Activated T-cell treated with anti-CD3 and anti-CD28 coated beads, Interleukin-2, amount 50 U/mL, for 72 hours (primary cell): Measurements from ENCODE around the gene LIMS2. TPM values are rescaled to one million over a fixed set of nuclear protein-coding genes. Genes with fewer than 3 reads are reported as not detected.
A peak's percentile ranks its signal among the peaks of the same experiment; 100 is the strongest.

Source experiments
- ATAC-seq, 2 donors: fragments of 150-1000 bp; cut with Tn5 transposase; replicated peaks in 1 of 2; 2 replicates each; pipeline ENCODE4 v1.10.0; 2021; ENCODE audit warnings: moderate library complexity in 2 of 2, mild to moderate bottlenecking in 1 of 2
- DNase-seq, 2 donors: peaks; one replicate each; pipeline ENCODE4 v3.0.0; 2021 to 2022; ENCODE audit warnings: mixed read lengths in 1 of 2
- H3K27ac Mint-ChIP-seq: one replicate; pipeline ENCODE4 v1.8.0; 2022; ENCODE audit warnings: mild to moderate bottlenecking, moderate library complexity, mixed read lengths
- H3K27me3 Mint-ChIP-seq: one replicate; pipeline ENCODE4 v1.8.0; 2022; ENCODE audit warnings: low read depth, mixed read lengths
- H3K36me3 Mint-ChIP-seq, 2 donors: one replicate each; pipeline ENCODE4 v1.8.0; 2022; ENCODE audit warnings: mixed read lengths in 2 of 2, mild to moderate bottlenecking in 1 of 2; ENCODE audit not compliant: insufficient read depth in 2 of 2
- H3K4me1 Mint-ChIP-seq: one replicate; pipeline ENCODE4 v1.8.0; 2022; ENCODE audit warnings: low read depth, mixed read lengths
- H3K4me3 Mint-ChIP-seq, 2 donors: one replicate each; pipeline ENCODE4 v1.8.0; 2022; ENCODE audit warnings: mild to moderate bottlenecking in 2 of 2, mixed read lengths in 2 of 2, moderate library complexity in 2 of 2
- H3K9me3 Mint-ChIP-seq, 2 donors: one replicate each; pipeline ENCODE4 v1.8.0; 2022; ENCODE audit warnings: mixed read lengths in 2 of 2
- total RNA-seq, 2 donors: library from RNA; stranded (reverse); gene quantifications; one replicate each; pipeline ENCODE4 v1.2.3, GENCODE V29; 2022

The LIMS2 gene
- total RNA-seq, 2 donors from 2014 or later: 6.4 to 10.3 TPM

GRCh38 chr2:127695491-127696472 lies 20.5 kb upstream of the LIMS2 start:
- peaks cover 9 to 11% of the 10 kb centered on the region in 2 donors for H3K9me3 Mint-ChIP-seq
- H3K27me3 Mint-ChIP-seq: no peaks in the 10 kb centered on the region
- no peak overlapping the region for H3K4me3 Mint-ChIP-seq
- ATAC-seq (peak; percentile 66 to 71), DNase-seq (peak; percentile 51 to 66)
- H3K4me1 Mint-ChIP-seq: peaks cover 9% of the 10 kb centered on the region
- no peak overlapping the region for H3K27ac Mint-ChIP-seq
- H3K36me3 Mint-ChIP-seq: peaks cover 6 to 13% of the 10 kb centered on the region in 2 donors

- H3K4me3 Mint-ChIP-seq: no peak overlapping the region
- peaks cover 6 to 13% of the 10 kb centered on the region in 2 donors for H3K36me3 Mint-ChIP-seq
- DNase-seq (no peak), ATAC-seq (no peak)
- H3K4me1 Mint-ChIP-seq: peaks cover under 1% of the 10 kb centered on the region
- H3K9me3 Mint-ChIP-seq: peaks cover 9 to 11% of the 10 kb centered on the region in 2 donors
- no peak overlapping the region for H3K27ac Mint-ChIP-seq
- no peaks in the 10 kb centered on the region for H3K27me3 Mint-ChIP-seq
Observed at GRCh38 chr2:127694986-127695385, 19.7 kb upstream of the LIMS2 start.

DNA sequence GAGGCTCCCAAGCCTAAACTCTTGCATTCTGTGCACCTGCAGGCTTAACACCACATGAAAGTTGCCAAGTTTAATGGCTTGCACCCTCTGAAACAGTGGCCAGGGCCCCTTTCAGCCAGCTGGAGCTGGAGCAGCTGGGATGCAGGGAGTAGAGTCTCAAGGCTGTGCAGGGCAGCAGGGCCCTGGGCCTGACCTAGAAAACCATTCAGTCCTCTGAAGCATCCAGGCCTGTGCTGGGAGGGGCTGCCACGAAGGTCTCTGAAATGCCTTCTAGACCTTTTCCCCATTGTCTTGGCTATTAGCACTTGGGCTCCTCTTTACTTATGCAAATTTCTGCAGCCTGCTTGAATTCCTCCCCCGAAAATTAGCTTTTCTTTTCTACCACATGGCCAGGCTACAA lies 15.4 kb upstream of the LIMS2 start:
- DNase-seq: no peak
- Mint-ChIP-seq H3K4me3 (no peak overlapping the region), H3K27me3 (peaks cover 4% of the 10 kb centered on the region), H3K9me3 (peaks cover 14 to 15% of the 10 kb centered on the region in 2 donors), H3K4me1 (no peaks in the 10 kb centered on the region), H3K27ac (no peak overlapping the region), H3K36me3 (peaks cover 10 to 16% of the 10 kb centered on the region in 2 donors)
- ATAC-seq: no peak

DNA sequence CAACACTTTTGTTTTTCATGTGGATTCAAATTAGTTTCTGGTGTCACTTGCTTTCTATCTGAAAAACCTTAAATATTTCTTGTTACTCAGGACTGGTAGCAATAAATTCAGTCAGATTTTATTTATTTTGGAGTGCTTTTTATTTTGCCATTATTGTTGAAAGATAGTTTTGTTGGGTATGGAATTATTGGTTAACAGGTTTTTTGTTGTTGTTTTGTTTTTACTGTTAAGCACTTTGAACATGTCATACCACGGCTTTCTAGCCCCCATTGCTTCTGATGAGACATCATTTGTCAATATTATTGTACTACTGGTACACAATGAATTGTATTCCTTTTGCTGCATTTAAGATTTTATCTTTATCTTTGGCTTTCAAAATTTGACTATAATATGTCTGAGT lies 13.1 kb upstream of the LIMS2 start:
- ATAC-seq (no peak), DNase-seq (no peak)
- no peaks in the 10 kb centered on the region for H3K4me1 Mint-ChIP-seq
- peaks cover 4% of the 10 kb centered on the region for H3K27me3 Mint-ChIP-seq
- H3K4me3 Mint-ChIP-seq: no peak overlapping the region
- no peak overlapping the region for H3K27ac Mint-ChIP-seq
- peaks cover 10 to 16% of the 10 kb centered on the region in 2 donors for H3K36me3 Mint-ChIP-seq
- H3K9me3 Mint-ChIP-seq: peaks cover 14 to 15% of the 10 kb centered on the region in 2 donors

DNA sequence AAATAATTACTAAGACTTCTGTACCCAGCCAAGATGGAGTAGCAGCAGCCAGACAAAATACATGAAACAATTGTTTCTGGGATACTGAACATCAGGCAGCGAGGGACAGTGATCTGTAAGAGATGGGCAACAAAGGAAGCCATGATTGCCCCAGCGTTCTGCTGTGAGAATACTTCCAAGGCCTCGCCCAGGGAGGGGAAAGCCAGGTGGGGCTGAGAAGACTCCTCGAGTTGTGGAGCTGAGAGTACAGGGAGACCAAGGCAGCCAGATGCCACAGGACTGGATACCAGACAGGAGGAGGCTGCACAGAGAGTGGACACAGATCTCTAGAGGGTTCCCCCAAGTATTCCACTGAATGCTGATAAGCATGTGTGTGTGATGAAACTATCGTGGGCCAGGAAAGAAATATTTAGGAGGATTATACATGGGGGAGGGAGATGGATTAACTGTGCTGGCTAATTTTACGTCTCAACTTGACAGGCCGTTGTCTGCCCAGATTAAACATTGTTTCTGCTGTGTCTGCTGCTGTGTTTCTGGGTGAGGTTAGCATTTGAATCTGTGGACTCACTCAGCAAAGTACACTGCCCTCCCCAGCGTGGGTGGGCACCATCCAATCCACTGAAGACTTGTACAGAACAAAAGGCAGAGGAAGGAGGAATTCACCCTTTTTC lies 10.2 kb upstream of the LIMS2 start:
- no peak for ATAC-seq
- H3K27ac Mint-ChIP-seq: no peak overlapping the region
- peaks cover 3 to 4% of the 10 kb centered on the region in 2 donors for H3K36me3 Mint-ChIP-seq
- H3K9me3 Mint-ChIP-seq: peaks cover 4 to 5% of the 10 kb centered on the region in 2 donors
- no peak overlapping the region for H3K4me3 Mint-ChIP-seq
- no peaks in the 10 kb centered on the region for H3K4me1 Mint-ChIP-seq
- DNase-seq: no peak
- peaks cover 4% of the 10 kb centered on the region for H3K27me3 Mint-ChIP-seq

DNA sequence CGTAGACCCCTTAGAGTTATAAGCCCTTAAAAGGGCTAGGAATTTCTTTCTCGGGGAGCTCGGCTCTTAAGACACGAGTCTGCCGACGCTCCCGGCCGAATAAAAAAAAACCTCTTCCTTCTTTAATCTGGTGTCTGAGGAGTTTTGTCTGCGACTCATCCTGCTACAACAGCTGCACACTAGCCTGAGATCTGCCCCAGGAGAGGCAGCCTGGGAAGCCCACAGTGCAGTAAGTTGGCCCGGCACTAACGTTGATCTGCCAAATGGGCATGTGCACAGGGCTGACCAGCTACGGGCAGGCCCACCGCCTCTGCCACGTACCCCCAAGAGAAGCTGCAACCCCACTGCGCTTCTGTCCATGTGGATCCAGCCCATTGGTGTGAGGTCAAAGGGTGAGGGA lies 8.4 kb upstream of the LIMS2 start:
- Mint-ChIP-seq H3K9me3 (peaks cover 2% of the 10 kb centered on the region in 2 donors), H3K36me3 (peaks cover 1 to 2% of the 10 kb centered on the region in 2 donors), H3K27me3 (peaks cover 5% of the 10 kb centered on the region), H3K4me1 (no peaks in the 10 kb centered on the region), H3K4me3 (no peak overlapping the region), H3K27ac (no peak overlapping the region)
- DNase-seq (no peak), ATAC-seq (no peak)

GRCh38 chr2:127683056-127683455 lies 7.7 kb upstream of the LIMS2 start:
- H3K27me3 Mint-ChIP-seq: peaks cover 12% of the 10 kb centered on the region
- no peaks in the 10 kb centered on the region for H3K36me3 Mint-ChIP-seq
- H3K27ac Mint-ChIP-seq: no peak overlapping the region
- no peaks in the 10 kb centered on the region for H3K4me1 Mint-ChIP-seq
- DNase-seq: no peak
- ATAC-seq: no peak
- no peak overlapping the region for H3K4me3 Mint-ChIP-seq
- H3K9me3 Mint-ChIP-seq: no peaks in the 10 kb centered on the region

- no peak overlapping the region for H3K27ac Mint-ChIP-seq
- ATAC-seq: no peak
- H3K9me3 Mint-ChIP-seq: no peaks in the 10 kb centered on the region
- DNase-seq: no peak
- peak overlapping the region in 1 of 2 donors; percentile 24 for H3K4me3 Mint-ChIP-seq
- peaks cover 20% of the 10 kb centered on the region for H3K27me3 Mint-ChIP-seq
- no peaks in the 10 kb centered on the region for H3K36me3 Mint-ChIP-seq
- no peaks in the 10 kb centered on the region for H3K4me1 Mint-ChIP-seq
Observed at GRCh38 chr2:127681976-127682857, 6.9 kb upstream of the LIMS2 start.

DNA sequence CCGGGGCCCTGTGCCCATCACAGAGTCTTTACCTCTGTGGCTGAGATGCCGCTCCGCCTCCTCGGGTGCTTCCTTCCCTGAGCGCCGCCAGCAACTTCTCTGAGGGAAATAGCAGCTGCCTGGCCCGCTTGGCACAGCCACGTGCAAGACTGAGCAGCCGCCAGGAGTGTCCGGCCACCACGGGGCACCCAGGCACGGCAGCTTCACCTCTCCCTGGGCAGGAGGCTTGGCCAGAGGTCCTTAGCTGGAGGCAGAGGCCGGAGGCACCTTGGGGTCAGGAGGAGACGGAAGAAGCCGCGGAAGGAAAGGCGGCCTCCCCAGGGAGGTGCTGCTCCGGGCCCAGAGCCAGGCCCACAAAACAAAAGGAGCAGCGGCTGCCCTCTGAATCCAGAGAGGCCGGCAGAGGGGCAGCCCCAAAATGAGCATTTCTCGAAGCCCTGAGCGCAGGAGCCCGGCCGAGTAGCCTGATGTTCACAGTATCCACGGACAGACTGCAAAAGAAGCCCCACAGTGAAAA lies 6.0 kb upstream of the LIMS2 start:
- Mint-ChIP-seq H3K9me3 (no peaks in the 10 kb centered on the region), H3K4me1 (no peaks in the 10 kb centered on the region), H3K36me3 (no peaks in the 10 kb centered on the region), H3K27me3 (peaks cover 25% of the 10 kb centered on the region), H3K4me3 (peak overlapping the region in 1 of 2 donors; percentile 42), H3K27ac (no peak overlapping the region)
- DNase-seq (no peak), ATAC-seq (no peak)

GRCh38 chr2:127680706-127681287 lies 5.5 kb upstream of the LIMS2 start:
- H3K36me3 Mint-ChIP-seq: no peaks in the 10 kb centered on the region
- H3K27me3 Mint-ChIP-seq: peaks cover 30% of the 10 kb centered on the region
- H3K4me1 Mint-ChIP-seq: no peaks in the 10 kb centered on the region
- ATAC-seq: no peak
- no peak for DNase-seq
- no peak overlapping the region for H3K27ac Mint-ChIP-seq
- H3K4me3 Mint-ChIP-seq: no peak overlapping the region
- no peaks in the 10 kb centered on the region for H3K9me3 Mint-ChIP-seq

- H3K36me3 Mint-ChIP-seq: no peaks in the 10 kb centered on the region
- no peaks in the 10 kb centered on the region for H3K9me3 Mint-ChIP-seq
- DNase-seq: no peak
- no peak overlapping the region for H3K4me3 Mint-ChIP-seq
- no peak overlapping the region for H3K27ac Mint-ChIP-seq
- ATAC-seq: no peak
- no peaks in the 10 kb centered on the region for H3K4me1 Mint-ChIP-seq
- H3K27me3 Mint-ChIP-seq: peaks cover 32% of the 10 kb centered on the region
Observed at GRCh38 chr2:127679680-127680361, 4.5 kb upstream of the LIMS2 start.

DNA sequence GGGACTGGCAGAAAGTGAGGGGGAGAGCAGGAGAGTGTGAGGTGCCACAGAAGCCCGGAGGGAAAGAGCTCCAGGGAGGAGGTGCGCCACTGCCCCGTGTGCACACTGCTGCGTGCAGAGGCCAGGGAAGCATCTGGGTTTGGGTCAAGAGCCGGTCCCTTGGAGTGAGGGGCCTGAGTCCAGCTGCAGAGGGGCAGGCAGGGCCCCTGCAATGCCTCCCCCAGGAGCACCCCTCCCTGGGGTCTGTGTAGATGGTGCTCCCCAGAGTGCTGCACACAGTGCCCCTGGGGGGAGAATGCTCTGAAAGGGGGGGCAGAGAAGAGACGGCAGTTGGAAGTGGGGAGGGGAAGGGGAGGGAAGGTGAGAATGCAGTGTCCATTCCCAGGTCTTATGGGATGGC lies 3.7 kb upstream of the LIMS2 start:
- H3K27me3 Mint-ChIP-seq: peaks cover 38% of the 10 kb centered on the region

More for the DNA sequence above, 3.7 kb upstream of the LIMS2 start:
- ATAC-seq: no peak
- H3K4me3 Mint-ChIP-seq: no peak overlapping the region
- peaks cover 6% of the 10 kb centered on the region for H3K4me1 Mint-ChIP-seq
- H3K36me3 Mint-ChIP-seq: no peaks in the 10 kb centered on the region
- DNase-seq: no peak
- no peaks in the 10 kb centered on the region for H3K9me3 Mint-ChIP-seq
- H3K27ac Mint-ChIP-seq: no peak overlapping the region
